NCI-H1417 (cell line): ENCODE results near the gene SYDE1.

Source experiments
- DNase-seq, 3 experiments: peaks; one replicate each; lab custom pipeline; 2025; lab: John Stamatoyannopoulos, UW

The SYDE1 gene

DNA sequence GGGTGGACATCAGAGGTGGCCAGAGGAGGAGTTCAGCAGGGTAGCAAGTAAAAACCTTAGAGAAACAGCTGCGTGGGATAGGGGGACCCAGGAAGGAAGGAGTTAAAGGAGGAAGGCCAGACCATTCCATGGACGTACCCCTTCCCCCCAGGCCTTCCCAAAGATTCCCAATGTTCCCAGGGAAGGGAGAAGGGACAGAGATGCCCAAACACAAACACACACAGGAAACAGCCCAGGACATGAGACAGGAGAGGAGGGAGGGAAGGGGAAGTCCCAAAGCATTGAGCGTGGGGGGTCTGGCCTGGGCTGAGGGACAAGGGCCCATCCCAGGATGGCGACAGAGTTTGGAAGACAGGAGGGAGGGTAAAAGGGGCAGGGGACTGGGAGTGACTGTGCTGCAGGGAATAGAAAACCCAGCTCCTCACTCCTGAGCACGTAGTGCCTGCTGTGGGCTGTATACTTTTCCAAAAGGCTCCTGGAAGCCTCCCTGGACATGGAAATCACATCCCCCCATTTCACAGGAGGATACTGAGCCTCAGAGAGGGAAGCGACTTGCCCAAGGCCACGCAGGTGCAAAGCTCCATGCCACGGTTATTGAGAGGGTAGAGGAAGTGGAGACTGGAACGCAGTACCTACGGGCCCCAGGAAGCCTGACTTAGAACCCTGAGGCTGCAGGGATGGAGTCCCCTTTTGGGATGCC is 1.1 kb downstream of the SYDE1 start:
- DNase-seq: no peak

DNA sequence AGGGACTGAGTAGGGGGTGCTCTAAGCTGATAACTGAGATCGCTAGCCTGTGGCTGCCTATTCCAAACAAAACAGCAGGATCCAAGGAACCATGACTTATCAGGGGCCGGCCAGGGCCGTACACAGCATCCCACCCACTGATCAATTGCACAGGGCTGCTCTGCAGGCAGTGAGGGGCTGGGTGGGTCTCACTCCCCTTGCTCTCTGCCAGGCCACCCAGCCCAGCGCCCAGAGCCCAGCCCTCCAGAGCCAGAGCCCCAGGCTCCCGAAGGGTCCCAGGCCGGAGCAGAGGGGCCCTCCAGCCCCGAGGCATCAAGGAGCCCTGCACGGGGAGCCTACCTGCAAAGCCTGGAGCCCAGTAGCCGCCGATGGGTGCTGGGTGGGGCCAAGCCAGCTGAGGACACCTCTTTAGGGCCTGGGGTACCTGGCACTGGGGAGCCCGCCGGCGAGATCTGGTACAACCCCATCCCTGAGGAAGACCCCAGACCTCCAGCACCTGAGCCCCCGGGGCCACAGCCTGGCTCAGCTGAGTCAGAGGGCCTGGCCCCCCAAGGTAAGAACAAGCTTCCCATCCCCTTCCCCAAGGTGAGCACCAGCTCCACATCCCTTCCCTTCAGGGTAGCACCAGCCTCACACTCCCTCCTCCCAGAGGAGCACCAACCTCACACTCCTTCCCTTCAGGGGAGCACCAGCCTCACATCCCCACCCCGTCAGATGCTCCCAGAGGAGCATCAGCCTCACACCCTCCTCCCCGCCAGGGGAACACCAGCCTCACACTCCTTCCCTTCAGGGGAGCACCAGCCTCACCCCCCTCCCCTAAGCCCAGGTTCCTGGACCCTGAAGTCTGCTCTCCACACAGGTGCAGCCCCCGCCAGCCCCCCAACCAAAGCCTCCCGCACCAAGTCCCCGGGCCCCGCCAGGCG is 1.9 kb downstream of the SYDE1 start:
- DNase-seq: no peak

DNA sequence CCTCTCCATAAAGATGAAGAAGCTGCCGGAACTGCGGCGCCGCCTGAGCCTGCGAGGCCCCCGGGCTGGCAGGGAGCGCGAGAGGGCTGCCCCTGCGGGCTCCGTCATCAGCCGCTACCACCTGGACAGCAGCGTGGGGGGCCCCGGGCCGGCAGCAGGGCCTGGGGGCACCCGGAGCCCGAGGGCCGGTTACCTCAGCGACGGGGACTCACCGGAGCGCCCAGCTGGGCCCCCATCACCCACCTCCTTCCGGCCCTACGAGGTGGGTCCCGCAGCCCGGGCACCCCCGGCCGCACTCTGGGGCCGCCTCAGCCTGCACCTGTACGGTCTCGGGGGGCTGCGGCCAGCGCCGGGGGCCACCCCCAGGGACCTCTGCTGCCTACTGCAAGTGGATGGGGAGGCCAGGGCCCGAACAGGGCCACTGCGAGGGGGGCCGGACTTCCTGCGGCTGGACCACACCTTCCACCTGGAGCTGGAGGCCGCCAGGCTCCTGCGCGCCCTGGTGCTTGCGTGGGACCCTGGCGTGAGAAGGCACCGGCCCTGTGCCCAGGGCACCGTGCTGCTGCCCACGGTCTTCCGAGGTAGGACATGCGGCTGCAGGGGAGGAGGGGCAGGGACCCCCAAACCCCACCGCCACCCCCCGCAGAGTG is 2.7 kb downstream of the SYDE1 start:
- DNase-seq: no peak

DNA sequence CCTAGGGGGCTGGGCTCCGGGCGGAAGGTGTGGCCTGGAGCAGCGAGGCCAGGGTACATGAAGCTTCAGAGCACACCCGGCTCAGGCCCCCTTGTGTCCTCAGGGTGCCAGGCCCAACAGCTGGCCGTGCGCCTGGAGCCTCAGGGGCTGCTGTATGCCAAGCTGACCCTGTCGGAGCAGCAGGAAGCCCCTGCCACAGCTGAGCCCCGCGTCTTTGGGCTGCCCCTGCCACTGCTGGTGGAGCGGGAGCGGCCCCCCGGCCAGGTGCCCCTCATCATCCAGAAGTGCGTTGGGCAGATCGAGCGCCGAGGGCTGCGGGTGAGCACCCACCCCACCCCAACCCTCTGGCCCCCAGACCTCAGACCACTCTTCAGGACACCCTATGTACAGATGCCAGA is 3.2 kb downstream of the SYDE1 start:
- DNase-seq: no peak

DNA sequence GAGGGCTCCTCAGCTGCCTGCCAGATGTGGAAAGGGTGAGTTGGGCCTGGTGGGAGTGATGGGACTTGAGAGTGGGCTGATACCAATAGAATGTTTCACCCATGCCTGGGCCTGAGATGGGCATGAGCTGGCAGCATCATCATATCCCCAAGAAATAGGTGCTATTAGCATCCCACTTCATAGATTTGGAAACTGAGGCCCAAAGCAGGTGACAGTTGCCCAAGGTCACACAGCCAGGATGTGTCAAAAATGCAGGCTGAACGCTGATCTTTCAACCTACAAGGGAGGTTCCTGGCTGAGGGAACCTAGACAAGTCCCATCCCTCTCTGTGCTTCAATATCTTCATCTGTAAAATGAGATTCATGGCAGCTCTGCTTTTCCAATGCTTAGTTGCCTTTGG is 4.6 kb downstream of the SYDE1 start:
- DNase-seq: no peak

DNA sequence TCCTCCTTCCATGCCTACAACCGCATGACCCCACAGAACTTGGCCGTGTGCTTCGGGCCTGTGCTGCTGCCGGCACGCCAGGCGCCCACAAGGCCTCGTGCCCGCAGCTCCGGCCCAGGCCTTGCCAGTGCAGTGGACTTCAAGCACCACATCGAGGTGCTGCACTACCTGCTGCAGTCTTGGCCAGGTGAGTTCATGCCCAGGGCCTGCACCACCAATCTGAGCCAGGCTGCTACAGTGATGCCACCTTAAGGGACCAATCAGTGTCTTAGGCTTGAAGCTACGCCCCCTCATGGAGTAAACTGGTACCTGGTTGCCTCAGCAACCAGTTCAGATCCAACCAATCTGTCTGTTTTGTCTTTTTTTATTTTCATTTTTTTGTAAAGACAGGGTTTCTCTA is 5.2 kb downstream of the SYDE1 start:
- DNase-seq: no peak

DNA sequence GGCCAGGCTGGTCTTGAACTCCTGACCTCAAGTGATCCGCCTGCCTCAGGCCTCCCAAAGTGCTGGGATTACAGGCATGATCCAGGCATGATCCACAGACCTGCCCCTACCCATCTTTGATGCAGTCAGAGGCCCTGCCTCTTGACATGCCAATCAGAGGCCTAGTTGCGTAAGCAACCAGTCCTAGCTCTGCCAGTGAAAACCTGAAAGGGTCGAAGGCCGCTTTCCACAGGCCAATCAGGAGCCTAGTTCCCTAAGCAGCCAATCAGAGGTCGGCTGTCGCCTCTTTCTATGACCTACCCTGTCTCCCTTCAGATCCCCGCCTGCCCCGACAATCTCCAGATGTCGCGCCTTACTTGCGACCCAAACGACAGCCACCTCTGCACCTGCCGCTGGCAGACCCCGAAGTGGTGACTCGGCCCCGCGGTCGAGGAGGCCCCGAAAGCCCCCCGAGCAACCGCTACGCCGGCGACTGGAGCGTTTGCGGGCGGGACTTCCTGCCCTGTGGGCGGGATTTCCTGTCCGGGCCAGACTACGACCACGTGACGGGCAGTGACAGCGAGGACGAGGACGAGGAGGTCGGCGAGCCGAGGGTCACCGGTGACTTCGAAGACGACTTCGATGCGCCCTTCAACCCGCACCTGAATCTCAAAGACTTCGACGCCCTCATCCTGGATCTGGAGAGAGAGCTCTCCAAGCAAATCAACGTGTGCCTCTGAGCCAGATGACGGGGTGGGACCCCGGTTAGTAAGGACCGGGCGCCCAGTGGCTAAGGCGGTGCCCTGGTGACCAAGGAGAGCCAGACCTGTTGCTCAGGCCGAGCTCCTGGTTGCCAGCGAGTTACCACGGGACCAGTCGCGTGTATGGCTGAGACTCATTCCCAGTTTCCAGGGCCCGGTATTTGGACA is 6.3 kb downstream of the SYDE1 start:
- no peak for DNase-seq

DNA sequence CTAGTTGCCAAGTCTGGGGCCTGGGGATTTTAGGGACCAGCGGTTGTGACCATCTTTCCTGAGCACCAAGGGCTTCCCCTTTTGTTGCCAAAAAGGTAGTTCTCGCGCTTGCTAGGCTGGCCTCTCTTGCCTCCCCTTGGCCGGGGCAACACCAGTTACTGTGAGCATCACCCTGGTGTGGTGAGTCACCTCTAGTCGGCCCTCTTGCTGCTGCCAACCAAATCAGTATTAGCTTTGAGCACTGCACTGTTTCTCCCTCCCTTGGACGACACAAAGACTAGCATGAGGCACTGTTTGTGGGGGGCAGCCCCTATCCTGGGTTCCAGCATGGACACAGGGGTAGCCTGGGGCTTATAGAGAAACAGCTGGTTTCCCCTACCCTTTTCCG is 6.9 kb downstream of the SYDE1 start:
- DNase-seq: no peak

DNA sequence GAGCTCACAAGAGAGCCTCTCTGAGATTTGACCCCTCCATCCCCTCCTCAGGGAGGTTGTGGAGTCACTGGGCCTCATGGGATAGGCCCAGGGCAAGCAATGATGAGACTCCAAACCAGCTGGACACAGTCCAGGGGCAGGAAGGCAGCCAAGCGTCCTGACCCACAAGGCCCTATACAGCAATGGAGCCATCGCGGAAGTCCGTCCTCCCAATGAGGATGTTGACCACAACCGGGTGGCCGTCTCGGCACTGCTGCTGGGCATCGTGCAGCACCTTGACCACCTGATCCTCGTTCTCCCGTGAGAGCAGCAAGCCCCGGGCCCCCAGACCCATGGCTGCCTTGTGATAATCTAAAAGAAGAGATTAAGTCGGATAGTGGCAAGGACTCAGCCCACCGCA is 7.9 kb downstream of the SYDE1 start:
- no peak for DNase-seq

DNA sequence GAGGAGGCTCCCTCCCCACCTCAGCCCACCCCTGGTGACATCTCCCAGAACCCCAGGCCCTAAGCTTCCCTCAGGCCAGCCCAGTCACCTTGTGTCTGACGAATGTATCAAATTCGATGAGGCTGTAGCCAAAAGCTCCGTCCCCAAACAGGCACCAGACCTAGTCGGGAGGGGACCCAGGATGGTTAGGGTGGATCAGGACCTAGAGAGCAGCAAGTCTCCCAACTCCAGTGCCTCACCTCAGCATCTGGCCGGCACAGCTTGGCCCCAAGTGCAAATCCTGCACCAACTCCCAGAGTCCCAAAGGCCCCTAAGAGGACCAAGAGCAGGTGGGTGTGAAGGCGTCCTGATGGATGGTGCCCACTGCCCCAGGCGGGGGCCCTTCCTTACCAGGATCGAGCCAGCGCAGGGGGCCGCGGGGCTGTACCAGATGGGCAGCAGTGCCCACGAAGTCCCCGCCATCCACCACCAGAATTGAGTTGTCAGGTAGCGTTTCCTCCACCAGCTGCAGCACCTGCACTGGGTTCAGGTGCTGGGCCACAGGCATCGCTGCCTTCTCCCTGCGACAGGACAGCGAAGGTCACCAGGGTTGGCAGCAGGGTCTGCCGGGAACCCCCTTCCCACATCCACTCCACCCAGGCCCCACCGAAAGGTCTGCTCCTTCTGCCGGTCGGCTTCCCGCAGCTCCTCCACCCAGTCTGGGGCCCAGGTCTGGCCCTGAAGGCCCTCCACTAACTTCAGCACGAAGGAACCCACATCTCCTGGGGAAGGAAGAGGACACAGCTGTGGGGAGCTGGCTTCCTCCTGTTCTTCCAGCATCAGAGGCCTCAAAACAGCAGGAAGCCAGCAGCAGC is 8.8 kb downstream of the SYDE1 start:
- DNase-seq: no peak

DNA sequence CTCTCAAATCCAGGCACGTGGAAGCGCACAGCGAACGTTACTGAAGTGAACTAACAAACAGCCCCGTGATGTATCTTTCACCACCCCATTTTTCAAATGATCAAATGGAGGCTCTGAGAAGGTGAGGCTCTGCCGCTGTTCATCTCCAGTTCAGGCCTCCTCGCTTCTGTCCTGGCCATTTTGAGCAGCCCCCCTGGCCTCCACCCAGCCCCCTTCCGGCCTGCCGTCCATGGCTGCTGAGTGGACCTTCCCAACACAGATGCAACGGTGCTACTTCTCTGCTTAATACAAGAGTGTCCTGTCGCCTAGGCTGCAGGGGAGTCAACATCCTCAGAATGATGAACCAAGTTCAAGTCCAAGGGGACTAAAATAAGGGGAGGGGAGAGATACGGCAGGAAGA is 9.7 kb downstream of the SYDE1 start:
- no peak for DNase-seq

DNA sequence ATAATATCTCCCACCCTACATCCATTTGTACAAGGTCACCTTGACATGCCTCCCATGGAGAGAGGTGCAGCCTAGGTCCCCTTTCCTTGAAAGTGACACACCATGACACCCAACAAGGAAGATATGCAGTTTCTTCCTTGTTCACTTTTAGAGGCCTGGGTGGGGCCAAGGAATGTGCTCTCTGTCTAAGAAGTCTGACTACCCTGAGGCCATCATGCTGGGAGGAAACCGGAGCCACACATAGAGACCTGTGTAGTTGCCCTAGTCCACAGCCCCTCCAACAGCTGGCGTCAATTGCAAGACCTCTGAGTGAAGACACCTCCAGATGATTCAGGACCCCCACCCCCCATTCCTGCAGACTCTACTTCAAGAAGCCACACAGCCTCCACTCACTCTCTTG is 11.0 kb downstream of the SYDE1 start:
- DNase-seq: no peak

DNA sequence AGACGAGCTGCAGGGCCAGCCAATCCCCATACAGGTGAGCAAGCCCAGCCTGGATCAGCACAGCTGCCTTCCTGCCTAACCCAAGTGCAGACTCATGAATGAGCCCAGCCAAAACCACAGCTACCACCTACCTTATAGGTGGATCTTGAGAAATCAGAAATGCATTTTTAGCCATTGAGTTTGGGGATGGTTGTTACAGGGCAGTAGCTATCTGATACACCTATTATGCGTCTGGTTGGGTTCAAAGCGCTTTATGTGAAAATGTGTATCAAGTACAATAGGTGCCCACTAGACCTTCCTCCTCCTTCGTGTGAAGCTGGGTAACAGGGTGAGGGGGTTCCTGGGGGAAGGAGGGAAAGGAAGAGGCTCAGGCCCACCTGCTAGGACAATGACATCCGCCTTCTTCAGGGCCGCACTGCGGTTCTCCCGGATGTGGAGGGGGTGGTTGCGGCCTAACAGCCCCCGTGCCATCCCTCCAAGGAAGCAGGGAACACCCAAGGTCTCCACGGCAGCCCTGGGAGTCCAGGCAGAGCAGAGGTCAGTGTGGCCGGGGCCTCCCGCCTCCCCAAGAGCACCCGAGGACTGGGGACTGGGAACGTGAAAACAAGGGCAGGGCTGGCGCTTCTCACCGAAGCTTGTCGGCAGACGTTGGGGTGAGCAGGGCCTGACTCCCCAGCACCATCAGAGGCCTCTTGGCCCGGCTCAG is 11.7 kb downstream of the SYDE1 start:
- no peak for DNase-seq

DNA sequence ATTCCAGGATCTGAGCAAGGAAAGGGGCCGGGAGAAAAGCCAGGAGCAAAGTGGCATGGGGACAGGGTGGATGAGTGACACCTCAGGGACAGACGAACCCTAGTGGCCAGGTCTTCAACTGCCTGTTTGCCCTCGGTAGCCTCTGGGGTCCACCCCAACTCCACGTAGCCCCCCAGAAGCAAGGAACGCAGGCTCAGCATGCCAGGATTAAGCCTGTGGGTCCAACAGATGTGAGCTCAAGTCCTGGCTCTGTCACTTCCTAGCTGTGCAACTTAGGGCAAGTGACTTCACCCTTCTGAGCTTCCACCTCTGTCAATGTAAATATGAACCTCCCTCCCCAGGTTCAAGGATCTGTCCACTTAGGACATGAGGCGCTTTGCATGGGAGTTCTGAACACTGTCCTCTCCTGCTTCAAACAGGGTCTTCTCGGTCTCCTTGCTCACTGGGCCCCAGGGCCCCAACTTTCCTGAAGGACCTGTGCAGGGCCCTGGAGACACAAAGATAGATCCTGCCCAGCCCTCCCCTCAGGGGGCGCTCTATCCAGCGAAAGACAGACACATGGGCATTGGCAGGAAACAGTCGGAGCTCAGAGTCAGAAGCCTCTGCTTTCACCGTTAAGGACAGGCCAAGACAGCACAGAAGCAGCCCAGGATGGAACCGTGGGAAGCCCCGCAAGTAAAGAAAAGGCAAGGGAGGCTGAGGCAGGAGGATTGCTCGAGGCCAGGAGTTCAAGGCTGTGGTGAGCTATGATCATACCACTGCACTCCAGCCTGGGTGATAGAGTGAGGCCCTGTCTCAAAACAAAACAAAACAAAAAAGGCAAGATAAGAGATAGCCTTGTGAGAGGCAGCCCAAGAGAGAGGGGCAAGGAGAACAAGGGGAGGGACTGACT is 13.2 kb downstream of the SYDE1 start:
- no peak for DNase-seq

DNA sequence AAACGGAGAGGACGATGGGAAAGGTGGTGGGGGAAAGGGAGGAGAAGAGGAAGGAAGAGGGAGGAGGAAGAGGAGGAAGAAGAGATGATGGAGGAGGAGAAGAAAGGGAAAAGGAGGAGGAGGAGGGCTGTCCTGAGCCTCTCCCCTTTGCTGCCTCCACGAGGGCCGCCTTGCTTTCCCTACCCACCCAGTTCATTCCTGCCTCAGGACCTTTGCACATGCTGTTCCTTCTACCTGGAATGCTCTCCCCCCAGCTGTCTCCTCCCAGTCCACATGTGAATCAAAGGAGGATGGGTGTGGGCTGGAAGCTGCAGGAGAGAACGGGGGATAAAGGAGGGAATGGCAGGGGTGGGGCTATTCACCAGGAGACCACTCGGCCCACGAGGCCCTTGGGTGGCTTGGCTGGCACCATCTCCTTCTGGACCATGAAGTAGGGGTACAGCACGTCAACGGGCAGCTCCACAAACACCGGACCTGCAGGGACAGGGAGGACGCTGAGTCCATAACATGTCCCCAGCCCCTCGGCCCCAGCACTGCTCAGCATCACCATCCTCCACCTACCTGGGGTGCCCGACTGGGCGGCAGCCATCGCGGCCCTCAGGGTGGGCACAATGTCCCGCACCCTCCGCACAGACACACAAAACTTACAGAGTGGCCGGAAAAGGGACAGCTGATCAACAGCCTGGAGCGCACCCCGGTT is 15.3 kb downstream of the SYDE1 start:
- no peak for DNase-seq

DNA sequence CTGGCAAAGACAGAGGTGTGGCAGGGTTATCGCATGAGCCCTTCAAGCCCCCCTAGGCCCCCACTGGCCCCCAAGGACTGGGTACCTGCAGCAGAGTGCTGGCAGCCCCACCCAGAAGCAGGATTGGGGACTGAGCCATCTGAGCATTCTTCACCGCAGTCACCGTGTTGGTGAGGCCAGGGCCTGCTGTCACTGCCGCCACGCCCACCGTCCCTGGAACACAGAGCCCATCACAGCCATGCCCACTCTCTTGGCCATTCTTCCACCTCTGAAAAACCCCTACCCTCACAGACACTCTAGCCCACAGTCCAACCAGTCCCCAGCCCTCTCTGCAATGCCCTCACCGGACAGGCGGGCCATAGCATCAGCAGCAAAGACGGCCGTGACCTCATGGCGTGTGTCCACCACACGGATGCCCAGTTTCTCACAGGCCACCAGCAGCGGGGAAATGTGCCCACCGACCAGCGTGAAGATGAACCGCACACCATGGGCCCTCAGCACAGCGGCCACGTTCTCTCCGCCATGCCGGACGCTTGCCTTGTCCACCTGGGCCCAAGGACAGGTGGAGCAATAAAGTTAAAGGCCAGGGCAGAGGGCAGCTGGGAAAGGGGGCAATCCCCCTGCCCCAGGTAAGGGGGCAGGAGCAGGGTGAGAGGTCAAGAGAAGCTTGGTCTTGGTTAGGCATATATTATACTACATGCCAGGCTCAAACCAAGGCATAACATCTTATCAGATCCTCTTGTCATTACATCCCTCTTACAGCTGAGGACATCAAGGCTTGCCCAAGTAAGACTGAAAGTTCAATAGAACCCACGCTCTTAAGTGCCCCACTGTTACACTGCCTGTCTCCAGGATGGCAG is 16.1 kb downstream of the SYDE1 start:
- DNase-seq: no peak

DNA sequence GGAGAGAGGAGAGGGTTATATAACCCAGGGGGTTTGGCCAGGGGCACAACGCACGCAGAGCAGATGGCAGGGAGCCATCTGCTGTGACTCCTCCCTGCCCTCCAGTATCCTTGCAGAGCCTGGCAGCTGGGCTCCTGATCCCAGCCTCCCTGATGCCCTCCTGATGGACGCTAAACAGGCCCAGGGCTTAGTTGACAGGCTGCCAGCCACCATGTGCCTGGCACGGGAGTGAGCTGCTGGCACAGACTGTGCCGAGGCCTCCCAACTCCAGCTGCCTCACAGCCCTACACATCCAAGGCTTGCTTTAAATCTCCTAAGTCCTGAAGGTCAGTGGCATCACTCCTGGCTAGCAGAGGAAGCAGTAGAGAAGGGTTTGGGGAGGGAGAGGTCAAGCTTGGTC is 16.7 kb downstream of the SYDE1 start:
- DNase-seq: no peak
